ENCODE data around the gene SETDB2.

GRCh38 chr13:49443357-49443703 is 744 bp upstream of the SETDB2 start:
- TF ChIP-seq CTCF (IDR thresholded peaks at IDR 0.05): no peak
- no peak for TF ChIP-seq POLR2AphosphoS5 (IDR thresholded peaks at IDR 0.05; ENCODE audit: insufficient read depth in 1 of 2, low read depth in 1 of 2)

Data from vagina (tissue), 2 donors.